Ovary (tissue), 3 donors: ENCODE results near the gene LYST.

ENCODE experiments used
- EP300 ChIP-seq: sonication (generic); formaldehyde crosslinking; IDR thresholded peaks from one replicate; pipeline ENCODE4 v1.6.1; 2017; ENCODE audit warnings: antibody characterized with exemption
- POLR2A ChIP-seq: fragments of 450-650 bp; IDR thresholded peaks from one replicate; pipeline ENCODE4 v1.6.1; 2017; ENCODE audit warnings: antibody characterized with exemption, mild to moderate bottlenecking, moderate library complexity
- TF ChIP-seq, protein P1 (sequence below), 3 donors: fragments of 450-650 bp in 2 of 3; fragments of 200-600 bp in 1 of 3; IDR thresholded peaks; one replicate each; pipeline versions ENCODE4 v1.5.1 to v1.8.0; 2016 to 2022; ENCODE audit warnings: antibody characterized with exemption in 3 of 3, mild to moderate bottlenecking in 1 of 3
- donor health status: DM: no; HTN: no; CAD: no.

DNA sequence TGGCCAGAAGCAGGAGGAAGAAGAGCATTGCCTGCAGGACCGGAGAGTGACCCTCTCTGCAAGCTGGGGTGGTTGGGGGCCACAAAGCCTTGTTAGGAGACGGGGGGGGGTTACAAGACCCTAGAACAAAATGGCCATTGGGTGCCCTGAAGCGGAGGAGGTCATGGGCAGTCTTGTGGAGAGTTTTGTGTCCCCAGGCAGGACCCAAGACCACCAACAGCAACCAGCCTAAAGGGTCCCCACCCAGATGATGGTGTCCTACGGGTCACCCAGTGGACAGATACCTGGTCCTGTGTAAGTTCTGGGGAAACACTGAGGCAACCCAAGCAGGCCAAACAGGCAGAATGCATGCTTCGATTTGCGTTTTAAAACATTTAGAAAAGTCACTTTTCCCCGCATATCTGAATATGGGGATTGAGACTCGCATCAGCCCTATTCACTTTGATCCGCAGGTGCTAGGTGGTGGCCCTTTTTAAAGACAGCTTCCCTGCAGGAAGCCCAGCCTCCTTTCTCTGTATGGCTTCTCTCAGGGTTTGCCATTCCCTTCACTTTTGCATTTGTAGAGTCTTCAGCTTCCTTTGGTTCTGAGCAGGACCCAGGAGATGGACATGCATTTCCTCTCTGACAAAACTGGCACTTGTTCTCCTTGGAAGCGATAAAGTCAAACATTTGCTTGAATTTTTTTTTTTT is 238.2 kb downstream of the LYST start:
- no peak for TF ChIP-seq POLR2A
- TF ChIP-seq, protein P1, sequence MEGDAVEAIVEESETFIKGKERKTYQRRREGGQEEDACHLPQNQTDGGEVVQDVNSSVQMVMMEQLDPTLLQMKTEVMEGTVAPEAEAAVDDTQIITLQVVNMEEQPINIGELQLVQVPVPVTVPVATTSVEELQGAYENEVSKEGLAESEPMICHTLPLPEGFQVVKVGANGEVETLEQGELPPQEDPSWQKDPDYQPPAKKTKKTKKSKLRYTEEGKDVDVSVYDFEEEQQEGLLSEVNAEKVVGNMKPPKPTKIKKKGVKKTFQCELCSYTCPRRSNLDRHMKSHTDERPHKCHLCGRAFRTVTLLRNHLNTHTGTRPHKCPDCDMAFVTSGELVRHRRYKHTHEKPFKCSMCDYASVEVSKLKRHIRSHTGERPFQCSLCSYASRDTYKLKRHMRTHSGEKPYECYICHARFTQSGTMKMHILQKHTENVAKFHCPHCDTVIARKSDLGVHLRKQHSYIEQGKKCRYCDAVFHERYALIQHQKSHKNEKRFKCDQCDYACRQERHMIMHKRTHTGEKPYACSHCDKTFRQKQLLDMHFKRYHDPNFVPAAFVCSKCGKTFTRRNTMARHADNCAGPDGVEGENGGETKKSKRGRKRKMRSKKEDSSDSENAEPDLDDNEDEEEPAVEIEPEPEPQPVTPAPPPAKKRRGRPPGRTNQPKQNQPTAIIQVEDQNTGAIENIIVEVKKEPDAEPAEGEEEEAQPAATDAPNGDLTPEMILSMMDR (IDR thresholded peaks at IDR 0.05): no peak
- TF ChIP-seq EP300: no peak
